IMR-90 (cell line): ENCODE data around the gene LRRC4C. TPM values are rescaled to one million over a fixed set of nuclear protein-coding genes. Genes with fewer than 3 reads are reported as not detected.

Experiments
- ATAC-seq: fragments of 200-7000 bp; cut with Tn5 transposase; 2 replicates; pipeline ENCODE4 v1.9.1; 2020; ENCODE audit warnings: low read depth, mild to moderate bottlenecking, moderate library complexity
- BruUV-seq: library from RNA; stranded (reverse); fragments of 400-500 nt; replicated peaks from 2 replicates; lab custom pipeline; 2021; lab: Mats Ljungman, UMichigan
- CTCF ChIA-PET: fragments of 300-600 bp; formaldehyde crosslinking; extraction: SDS; loops from one replicate; lab custom pipeline; 2021; ENCODE audit warnings: antibody characterized with exemption; lab: Yijun Ruan, JAX
- POLR2A ChIA-PET: fragments of 300-600 bp; sonication (Branson Sonifier 250); formaldehyde crosslinking; loops from one replicate; lab custom pipeline; 2022; ENCODE audit warnings: antibody characterized with exemption; ENCODE audit not compliant: unreplicated experiment; lab: Charles Lee
- DNase-seq: peaks from one replicate; pipeline ENCODE4 v3.0.0; 2013
- H2AFZ ChIP-seq: replicated peaks from 2 replicates; pipeline ENCODE3; 2013; ENCODE audit warnings: low read length, mild to moderate bottlenecking; ENCODE audit not compliant: poor library complexity
- H2AK5ac ChIP-seq: 2 replicates; pipeline ENCODE4 v1.6.1; 2013; ENCODE audit warnings: low read depth, low read length, inconsistent platforms
- H2AK9ac ChIP-seq: replicated peaks from 2 replicates; pipeline ENCODE3; 2013; ENCODE audit warnings: mild to moderate bottlenecking, low read depth, low read length, moderate library complexity; ENCODE audit not compliant: poor library complexity
- H2BK120ac ChIP-seq: 2 replicates; pipeline ENCODE4 v1.6.1; 2013; ENCODE audit warnings: low read depth, low read length, inconsistent platforms
- H2BK15ac ChIP-seq: 3 replicates; pipeline ENCODE4 v1.6.1; 2013; ENCODE audit warnings: low read depth, low read length, inconsistent platforms
- H2BK20ac ChIP-seq: 2 replicates; pipeline ENCODE4 v1.6.1; 2013; ENCODE audit warnings: low read depth, mild to moderate bottlenecking, inconsistent platforms, low read length, moderate library complexity
- H2BK5ac ChIP-seq: 2 replicates; pipeline ENCODE4 v1.6.1; 2013; ENCODE audit warnings: mild to moderate bottlenecking, low read depth, low read length, inconsistent platforms; ENCODE audit not compliant: poor library complexity, severe bottlenecking
- H3K14ac ChIP-seq: replicated peaks from 2 replicates; pipeline ENCODE4 v1.6.1; 2013; ENCODE audit warnings: low read depth, low read length, inconsistent platforms
- H3K18ac ChIP-seq: 2 replicates; pipeline ENCODE4 v1.6.1; 2013; ENCODE audit warnings: low read depth, low read length, control low read depth
- H3K23ac ChIP-seq: 2 replicates; pipeline ENCODE4 v1.6.1; 2013; ENCODE audit warnings: low read depth, low read length, inconsistent platforms
- H3K27ac ChIP-seq: 2 replicates; pipeline ENCODE4 v1.5.1; 2013; ENCODE audit warnings: mild to moderate bottlenecking, control low read depth, low read length; ENCODE audit not compliant: insufficient read depth
- H3K27me3 ChIP-seq: 2 replicates; pipeline ENCODE4 v1.6.1; 2013; ENCODE audit warnings: low read length; ENCODE audit not compliant: control insufficient read depth, insufficient read depth
- H3K36me3 ChIP-seq: 2 replicates; pipeline ENCODE4 v1.6.1; 2013; ENCODE audit warnings: low read length, mixed read lengths; ENCODE audit not compliant: control insufficient read depth, insufficient read depth
- H3K4ac ChIP-seq: 2 replicates; pipeline ENCODE4 v1.6.1; 2013; ENCODE audit warnings: low read depth, low read length, inconsistent platforms
- H3K4me1 ChIP-seq: 2 replicates; pipeline ENCODE4 v1.6.1; 2013; ENCODE audit warnings: low read length, mixed read lengths; ENCODE audit not compliant: control insufficient read depth, insufficient read depth
- H3K4me2 ChIP-seq: 2 replicates; pipeline ENCODE4 v1.6.1; 2013; ENCODE audit warnings: low read depth, mild to moderate bottlenecking, control low read depth, low read length, moderate library complexity
- H3K4me3 ChIP-seq: 2 replicates; pipeline ENCODE4 v1.5.1; 2013; ENCODE audit warnings: low read depth, mild to moderate bottlenecking, control low read depth, low read length, moderate library complexity; ENCODE audit not compliant: insufficient read depth
- H3K56ac ChIP-seq: 2 replicates; pipeline ENCODE4 v1.6.1; 2013; ENCODE audit warnings: low read length, inconsistent platforms; ENCODE audit not compliant: insufficient read depth; ENCODE audit errors: extremely low read depth
- H3K79me1 ChIP-seq, 2 experiments: 2 replicates each; pipeline ENCODE4 v1.6.1; 2013; ENCODE audit warnings: low read length in 2 of 2, inconsistent platforms in 1 of 2, low read depth in 1 of 2
- H3K9ac ChIP-seq: 2 replicates; pipeline ENCODE4 v1.6.1; 2013; ENCODE audit warnings: low read depth, low read length, control low read depth
- H3K9me1 ChIP-seq: 2 replicates; pipeline ENCODE4 v1.6.1; 2013; ENCODE audit warnings: low read length, inconsistent platforms; ENCODE audit not compliant: insufficient read depth
- H3K9me3 ChIP-seq: 2 replicates; pipeline ENCODE4 v1.6.1; 2013; ENCODE audit warnings: low read length; ENCODE audit not compliant: control insufficient read depth, insufficient read depth
- H4K20me1 ChIP-seq: 2 replicates; pipeline ENCODE4 v1.6.1; 2013; ENCODE audit warnings: low read length, inconsistent platforms; ENCODE audit not compliant: insufficient read depth
- H4K5ac ChIP-seq: 2 replicates; pipeline ENCODE4 v1.6.1; 2013; ENCODE audit warnings: mild to moderate bottlenecking, low read depth, low read length, control low read depth
- H4K8ac ChIP-seq, 2 experiments: 2 replicates each; pipeline ENCODE4 v1.6.1; 2013; ENCODE audit warnings: low read depth in 2 of 2, low read length in 2 of 2, control low read depth in 1 of 2, inconsistent platforms in 1 of 2
- H4K91ac ChIP-seq: 2 replicates; pipeline ENCODE4 v1.6.1; 2013; ENCODE audit warnings: low read depth, low read length, inconsistent platforms; ENCODE audit not compliant: insufficient read depth
- BHLHE40 ChIP-seq: fragments of 150-350 bp; IDR thresholded peaks from 2 replicates; pipeline ENCODE4 v1.6.1; 2016; ENCODE audit warnings: mild to moderate bottlenecking, low read depth, low read length
- MAZ ChIP-seq: IDR thresholded peaks from 2 replicates; pipeline ENCODE4 v1.6.1; 2012; ENCODE audit warnings: low read depth, mild to moderate bottlenecking, low read length, improper control_type of control experiment, moderate library complexity, borderline replicate concordance
- MXI1 ChIP-seq: IDR thresholded peaks from 2 replicates; pipeline ENCODE4 v1.6.1; 2012; ENCODE audit warnings: low read depth, mild to moderate bottlenecking, low read length, moderate library complexity, borderline replicate concordance
- POLR2A ChIP-seq: IDR thresholded peaks from 2 replicates; pipeline ENCODE4 v1.6.1; 2012; ENCODE audit warnings: mild to moderate bottlenecking, low read depth, low read length
- RCOR1 ChIP-seq: IDR thresholded peaks from 2 replicates; pipeline ENCODE4 v1.6.1; 2012; ENCODE audit warnings: mild to moderate bottlenecking, low read length, improper control_type of control experiment; ENCODE audit not compliant: insufficient replicate concordance
- SMC3 ChIP-seq: fragments of 150-350 bp; IDR thresholded peaks from 2 replicates; pipeline ENCODE4 v1.6.1; 2016; ENCODE audit warnings: low read depth, mild to moderate bottlenecking, antibody characterized with exemption, low read length, moderate library complexity
- WGBS, 2 experiments: methylation state at CpG; one replicate each; pipeline versions ENCODE4 v1.1.5 to v1.1.7; 2013; ENCODE audit warnings: missing lambda C conversion rate in 2 of 2; ENCODE audit not compliant: insufficient read length in 1 of 2; ENCODE audit errors: extremely low coverage in 2 of 2; 5-methylcytosine and 5-hydroxymethylcytosine counted together
- dilution Hi-C: fragments of 300-500 bp; cut with HindIII; formaldehyde crosslinking; loops from one replicate; pipeline ENCODE4 v1.14.3; 2018; ENCODE audit warnings: low sequenced_read_pairs; ENCODE audit not compliant: unreplicated experiment
- in situ Hi-C: fragments of 300-500 bp; cut with MboI; formaldehyde crosslinking; loops from 3 replicates; pipeline ENCODE4 v1.14.3; 2019; ENCODE audit warnings: low sequenced_read_pairs, inconsistent platforms, mixed read lengths
- intact Hi-C: fragments of 100-400 bp; cut with micrococcal nuclease; formaldehyde crosslinking; loops from 2 replicates; pipeline ENCODE4 v1.10.0; 2022
- polyA plus RNA-seq, 3 experiments: library from polyadenylated mRNA; depleted of rRNA; stranded (reverse); fragments of >200 nt; gene quantifications; 2 replicates each; pipeline ENCODE4 v1.2.3, GENCODE V29; 2012; ENCODE audit warnings: low replicate concordance in 1 of 3
- total RNA-seq: library from RNA; depleted of rRNA; stranded (reverse); fragments of >200 nt; gene quantifications from 2 replicates; pipeline ENCODE4 v1.2.3, GENCODE V29; 2012
- TF ChIP-seq, protein P1 (sequence below): fragments of 150-350 bp; IDR thresholded peaks from 2 replicates; pipeline ENCODE4 v1.6.1; 2016; ENCODE audit warnings: low read depth, mild to moderate bottlenecking, low read length, moderate library complexity, borderline replicate concordance
- TF ChIP-seq, protein P2 (sequence below): conservative IDR thresholded peaks from 2 replicates; pipeline ENCODE4 v1.5.1; 2012; ENCODE audit warnings: mild to moderate bottlenecking, low read depth, low read length, improper control_type of control experiment

Gene LRRC4C
- total and polyA plus RNA-seq, 2 of the 4 experiments (the other 2 are of a cell fraction): under 0.01 to 0.03 TPM

DNA sequence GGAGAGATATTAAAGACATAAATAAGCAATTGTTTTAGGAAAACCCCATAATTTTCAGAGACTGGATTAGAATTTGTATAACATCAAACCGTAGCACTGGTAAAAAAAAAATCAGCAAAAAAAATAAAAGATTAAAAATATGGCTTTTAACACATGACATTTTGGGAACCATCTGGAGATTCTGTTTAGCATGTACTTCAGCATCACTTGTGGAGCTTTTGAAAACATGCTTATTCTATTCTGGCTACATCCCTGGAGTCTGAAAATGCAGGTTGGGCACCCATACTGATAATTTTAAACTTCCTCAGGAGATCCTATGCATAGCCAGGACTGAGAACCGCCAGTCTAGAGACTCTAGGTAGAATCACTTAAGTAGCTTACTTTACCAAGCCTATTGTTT, 1190.9 kb downstream of the LRRC4C start:
- no TSS peak for BruUV-seq
- Histone ChIP-seq H3K9me3 (no peaks in the 10 kb centered on the region), H3K4ac (no peak overlapping the region), H3K18ac (no peak overlapping the region), H2BK5ac (no peak overlapping the region), H3K9ac (no peak overlapping the region), H2AFZ (no peak overlapping the region), H2AK9ac (no peak overlapping the region), H3K23ac (no peak overlapping the region), H3K4me3 (no peak overlapping the region), H2BK20ac (no peak overlapping the region), H3K56ac (no peak overlapping the region), H4K91ac (no peak overlapping the region), H4K5ac (no peak overlapping the region), H4K8ac (no peak overlapping the region), H3K14ac (no peak overlapping the region), H4K20me1 (no peaks in the 10 kb centered on the region), H2AK5ac (no peak overlapping the region), H2BK120ac (no peak overlapping the region), H2BK15ac (no peak overlapping the region), H3K36me3 (no peaks in the 10 kb centered on the region), H3K4me2 (no peak overlapping the region), H3K4me1 (no peaks in the 10 kb centered on the region), H3K9me1 (no peaks in the 10 kb centered on the region), H3K27ac (no peak overlapping the region), H3K79me1 (no peaks in the 10 kb centered on the region), H3K27me3 (no peaks in the 10 kb centered on the region)
- ATAC-seq (no peak), DNase-seq (no peak)
- no CpG with 5 or more reads among the region's 2 CpGs for WGBS, 2 experiments
- in situ Hi-C loops: no loop called here
- ChIA-PET POLR2A (no interaction called here), CTCF (interaction anchor here (0.8 kb wide), 1 partner anchor 25 kb away, joined by 3 read pairs; no protein-coding TSS in a partner anchor)
- no peak for TF ChIP-seq SMC3
- TF ChIP-seq MAZ: no peak
- TF ChIP-seq, protein P1, sequence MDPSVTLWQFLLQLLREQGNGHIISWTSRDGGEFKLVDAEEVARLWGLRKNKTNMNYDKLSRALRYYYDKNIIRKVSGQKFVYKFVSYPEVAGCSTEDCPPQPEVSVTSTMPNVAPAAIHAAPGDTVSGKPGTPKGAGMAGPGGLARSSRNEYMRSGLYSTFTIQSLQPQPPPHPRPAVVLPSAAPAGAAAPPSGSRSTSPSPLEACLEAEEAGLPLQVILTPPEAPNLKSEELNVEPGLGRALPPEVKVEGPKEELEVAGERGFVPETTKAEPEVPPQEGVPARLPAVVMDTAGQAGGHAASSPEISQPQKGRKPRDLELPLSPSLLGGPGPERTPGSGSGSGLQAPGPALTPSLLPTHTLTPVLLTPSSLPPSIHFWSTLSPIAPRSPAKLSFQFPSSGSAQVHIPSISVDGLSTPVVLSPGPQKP: no peak
- TF ChIP-seq RCOR1: no peak
- no peak for TF ChIP-seq BHLHE40
- TF ChIP-seq POLR2A: no peak
- TF ChIP-seq MXI1: no peak
- TF ChIP-seq, protein P2, sequence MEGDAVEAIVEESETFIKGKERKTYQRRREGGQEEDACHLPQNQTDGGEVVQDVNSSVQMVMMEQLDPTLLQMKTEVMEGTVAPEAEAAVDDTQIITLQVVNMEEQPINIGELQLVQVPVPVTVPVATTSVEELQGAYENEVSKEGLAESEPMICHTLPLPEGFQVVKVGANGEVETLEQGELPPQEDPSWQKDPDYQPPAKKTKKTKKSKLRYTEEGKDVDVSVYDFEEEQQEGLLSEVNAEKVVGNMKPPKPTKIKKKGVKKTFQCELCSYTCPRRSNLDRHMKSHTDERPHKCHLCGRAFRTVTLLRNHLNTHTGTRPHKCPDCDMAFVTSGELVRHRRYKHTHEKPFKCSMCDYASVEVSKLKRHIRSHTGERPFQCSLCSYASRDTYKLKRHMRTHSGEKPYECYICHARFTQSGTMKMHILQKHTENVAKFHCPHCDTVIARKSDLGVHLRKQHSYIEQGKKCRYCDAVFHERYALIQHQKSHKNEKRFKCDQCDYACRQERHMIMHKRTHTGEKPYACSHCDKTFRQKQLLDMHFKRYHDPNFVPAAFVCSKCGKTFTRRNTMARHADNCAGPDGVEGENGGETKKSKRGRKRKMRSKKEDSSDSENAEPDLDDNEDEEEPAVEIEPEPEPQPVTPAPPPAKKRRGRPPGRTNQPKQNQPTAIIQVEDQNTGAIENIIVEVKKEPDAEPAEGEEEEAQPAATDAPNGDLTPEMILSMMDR: no peak
- intact Hi-C loops: no loop called here
- dilution Hi-C loops: no loop called here
